Erythroblast (primary cell): Measurements from ENCODE around the gene WDFY1.

ENCODE experiments used
- GATA1 ChIP-seq: IDR thresholded peaks from 2 replicates; pipeline ENCODE4 v1.6.1; 2011; ENCODE audit warnings: low read depth, mild to moderate bottlenecking, control low read depth, low read length, moderate library complexity
- POLR2A ChIP-seq: IDR thresholded peaks from 2 replicates; pipeline ENCODE4 v1.6.1; 2011; ENCODE audit warnings: mild to moderate bottlenecking, low read length

GRCh38 chr2:223901311-223901710, 43.8 kb downstream of the WDFY1 start:
- TF ChIP-seq POLR2A, result no peak
- TF ChIP-seq GATA1, result no peak
